Spleen (tissue), 7 donors: ENCODE data around the gene SGCA.

Experiments used
- CTCF ChIP-seq, 11 experiments: fragments of 200-600 bp in 7 of 11; fragments of 450-650 bp in 4 of 11; sonication (generic) in 4 of 11; IDR thresholded peaks in 8 of 11; conservative IDR thresholded peaks in 3 of 11; 1 replicate in 7 of 11; 2 replicates in 4 of 11; pipeline versions ENCODE4 v1.4.0 to v1.8.0; 2016 to 2021; ENCODE audit warnings: antibody characterized with exemption in 11 of 11, inconsistent platforms in 4 of 11, mild to moderate bottlenecking in 1 of 11
- POLR2AphosphoS5 ChIP-seq, 3 donors: sonication (generic); formaldehyde crosslinking; IDR thresholded peaks; one replicate each; pipeline ENCODE4 v1.5.1; 2017; ENCODE audit warnings: antibody characterized with exemption in 3 of 3
- donor health status: DM: no; HTN: no; CAD: no; lungs with moderate emphysema.
- donor health status: DM: no; HTN: no; CAD: no.
- donor health status: DM: no; HTN: no; CAD: no.

GRCh38 chr17:50141026-50141744, 24.6 kb upstream of the SGCA start:
- TF ChIP-seq CTCF (IDR thresholded peaks at IDR 0.05 in 8 of 11, conservative IDR thresholded peaks at IDR 0.05 in 3 of 11): no peak
- peak in 1 of 3 donors; percentile 34 for TF ChIP-seq POLR2AphosphoS5 (IDR thresholded peaks at IDR 0.05)
